Thymus (tissue), 11 donors: ENCODE measurements around the gene METTL15. TPM values are rescaled to one million over a fixed set of nuclear protein-coding genes. Genes with fewer than 3 reads are reported as not detected.
"Not testable (repeated sequence)": the region's sequence is repeated elsewhere in the genome, so short reads cannot be mapped to it uniquely, and the experiment has no call there.

ENCODE experiments used
- DNase-seq, 9 donors: peaks; one replicate each; pipeline ENCODE4 v3.0.0-alpha.2; 2013; ENCODE audit warnings: low spot score in 9 of 9, low read depth in 6 of 9, missing footprints in 1 of 9
- H3K27ac ChIP-seq, 2 donors: one replicate each; pipeline ENCODE4 v1.5.1; 2013; ENCODE audit warnings: control low read depth in 1 of 2, low read depth in 1 of 2, low read length in 1 of 2, mild to moderate bottlenecking in 1 of 2, moderate library complexity in 1 of 2
- H3K27me3 ChIP-seq, 2 donors: one replicate each; pipeline ENCODE4 v1.5.1; 2013; ENCODE audit warnings: low read length in 1 of 2; ENCODE audit not compliant: control insufficient read depth in 2 of 2, insufficient read depth in 1 of 2
- H3K36me3 ChIP-seq, 2 donors: one replicate each; pipeline ENCODE4 v1.5.1; 2013; ENCODE audit warnings: low read length in 1 of 2, mild to moderate bottlenecking in 1 of 2, moderate library complexity in 1 of 2; ENCODE audit not compliant: control insufficient read depth in 2 of 2, insufficient read depth in 2 of 2
- H3K4me1 ChIP-seq, 2 donors: one replicate each; pipeline ENCODE4 v1.5.1; 2013; ENCODE audit warnings: low read length in 2 of 2; ENCODE audit not compliant: control insufficient read depth in 2 of 2, insufficient read depth in 2 of 2
- H3K4me3 ChIP-seq, 2 donors: one replicate each; pipeline ENCODE4 v1.5.1; 2013; ENCODE audit warnings: low read length in 2 of 2, control low read depth in 1 of 2, mild to moderate bottlenecking in 1 of 2
- H3K9me3 ChIP-seq, 2 donors: one replicate each; pipeline ENCODE4 v1.5.1; 2013; ENCODE audit warnings: low read length in 1 of 2, mild to moderate bottlenecking in 1 of 2; ENCODE audit not compliant: control insufficient read depth in 2 of 2, insufficient read depth in 1 of 2
- WGBS: extraction: QIAGEN DNeasy Blood & Tissue Kit; methylation state at CpG from one replicate; pipeline ENCODE4 v1.1.7; 2013; 5-methylcytosine and 5-hydroxymethylcytosine counted together
- polyA plus RNA-seq: library from polyadenylated mRNA; stranded (reverse); fragments of 200-250 nt; gene quantifications from one replicate; pipeline ENCODE4 v1.2.3, GENCODE V29; 2013
- total RNA-seq: library from RNA; stranded (reverse); fragments of 120-200 nt; gene quantifications from one replicate; pipeline ENCODE4 v1.2.4, GENCODE V29; 2013
- donor health status: healthy.

METTL15 gene
- total and polyA plus RNA-seq, 2 donors: 6.9 to 8.5 TPM

GRCh38 chr11:28222063-28222462, 113.9 kb downstream of the METTL15 start:
- DNase-seq, H3K9me3 ChIP-seq, H3K4me3 ChIP-seq, H3K4me1 ChIP-seq, H3K36me3 ChIP-seq, H3K27me3 ChIP-seq, H3K27ac ChIP-seq: not testable (repeated sequence)
- 96% methylated on average over 9 of the region's 9 CpGs for WGBS

GRCh38 chr11:28223577-28223976, 115.4 kb downstream of the METTL15 start:
- Histone ChIP-seq H3K36me3 (no peaks in the 10 kb centered on the region), H3K27me3 (no peaks in the 10 kb centered on the region), H3K4me3 (no peak overlapping the region), H3K4me1 (no peaks in the 10 kb centered on the region), H3K27ac (no peak overlapping the region), H3K9me3 (no peaks in the 10 kb centered on the region)
- DNase-seq: no peak
- WGBS: 90% methylated on average over 1 of the region's 1 CpG

GRCh38 chr11:28223994-28224393, 115.8 kb downstream of the METTL15 start:
- no peak for DNase-seq
- 67% methylated on average over 2 of the region's 2 CpGs for WGBS
- H3K4me1 ChIP-seq: no peaks in the 10 kb centered on the region
- H3K4me3 ChIP-seq: no peak overlapping the region
- no peaks in the 10 kb centered on the region for H3K9me3 ChIP-seq
- H3K27me3 ChIP-seq: no peaks in the 10 kb centered on the region
- no peaks in the 10 kb centered on the region for H3K36me3 ChIP-seq
- no peak overlapping the region for H3K27ac ChIP-seq

GRCh38 chr11:28227460-28227859, 119.3 kb downstream of the METTL15 start:
- H3K36me3 ChIP-seq: no peaks in the 10 kb centered on the region
- H3K4me3 ChIP-seq: no peak overlapping the region
- H3K27me3 ChIP-seq: no peaks in the 10 kb centered on the region
- no peaks in the 10 kb centered on the region for H3K9me3 ChIP-seq
- WGBS: 97% methylated on average over 1 of the region's 1 CpG
- DNase-seq: no peak
- no peak overlapping the region for H3K27ac ChIP-seq
- H3K4me1 ChIP-seq: no peaks in the 10 kb centered on the region

GRCh38 chr11:28228196-28228895, 120.2 kb downstream of the METTL15 start:
- DNase-seq: no peak
- Histone ChIP-seq H3K27me3 (no peaks in the 10 kb centered on the region), H3K27ac (no peak overlapping the region), H3K36me3 (no peaks in the 10 kb centered on the region), H3K9me3 (no peaks in the 10 kb centered on the region), H3K4me3 (no peak overlapping the region), H3K4me1 (no peaks in the 10 kb centered on the region)

- Histone ChIP-seq H3K36me3 (no peaks in the 10 kb centered on the region), H3K9me3 (no peaks in the 10 kb centered on the region), H3K4me3 (no peak overlapping the region), H3K4me1 (no peaks in the 10 kb centered on the region), H3K27me3 (no peaks in the 10 kb centered on the region), H3K27ac (no peak overlapping the region)
- no peak for DNase-seq
- over 99% methylated on average over 2 of the region's 2 CpGs for WGBS
These were observed 123.3 kb downstream of the METTL15 start for GRCh38 chr11:28231475-28231874.

GRCh38 chr11:28232649-28233048, 124.5 kb downstream of the METTL15 start:
- no peaks in the 10 kb centered on the region for H3K27me3 ChIP-seq
- no peaks in the 10 kb centered on the region for H3K4me1 ChIP-seq
- H3K36me3 ChIP-seq: no peaks in the 10 kb centered on the region
- DNase-seq: no peak
- WGBS: 97% methylated on average over 4 of the region's 4 CpGs
- no peak overlapping the region for H3K27ac ChIP-seq
- no peak overlapping the region for H3K4me3 ChIP-seq
- no peaks in the 10 kb centered on the region for H3K9me3 ChIP-seq

GRCh38 chr11:28241760-28242159, 133.6 kb downstream of the METTL15 start:
- no peaks in the 10 kb centered on the region for H3K9me3 ChIP-seq
- H3K4me1 ChIP-seq: no peaks in the 10 kb centered on the region
- DNase-seq: no peak
- H3K36me3 ChIP-seq: no peaks in the 10 kb centered on the region
- H3K27me3 ChIP-seq: no peaks in the 10 kb centered on the region
- H3K27ac ChIP-seq: no peak overlapping the region
- no peak overlapping the region for H3K4me3 ChIP-seq

GRCh38 chr11:28242596-28242995, 134.4 kb downstream of the METTL15 start:
- no peaks in the 10 kb centered on the region for H3K27me3 ChIP-seq
- H3K4me1 ChIP-seq: no peaks in the 10 kb centered on the region
- no peaks in the 10 kb centered on the region for H3K9me3 ChIP-seq
- no peak overlapping the region for H3K4me3 ChIP-seq
- DNase-seq: no peak
- H3K27ac ChIP-seq: no peak overlapping the region
- 98% methylated on average over 4 of the region's 4 CpGs for WGBS
- H3K36me3 ChIP-seq: no peaks in the 10 kb centered on the region

GRCh38 chr11:28243061-28243460, 134.9 kb downstream of the METTL15 start:
- no peaks in the 10 kb centered on the region for H3K36me3 ChIP-seq
- WGBS: 99% methylated on average over 2 of the region's 2 CpGs

More at GRCh38 chr11:28243061-28243460, 134.9 kb downstream of the METTL15 start:
- DNase-seq: no peak
- Histone ChIP-seq H3K9me3 (no peaks in the 10 kb centered on the region), H3K4me1 (no peaks in the 10 kb centered on the region), H3K27ac (no peak overlapping the region), H3K4me3 (no peak overlapping the region), H3K27me3 (no peaks in the 10 kb centered on the region)
